ENCODE measurements around the gene GPI.

- TF ChIP-seq POLR2A (IDR thresholded peaks at IDR 0.05) (no peak), CTCF (IDR thresholded peaks at IDR 0.05) (no peak)
These were observed 34.9 kb upstream of the GPI start for GRCh38 chr19:34330116-34330515.

All from esophagus squamous epithelium (tissue), 4 donors.